ENCODE results near the gene NOTCH4. TPM values are rescaled to one million over a fixed set of nuclear protein-coding genes. Genes with fewer than 3 reads are reported as not detected.

NOTCH4 gene
- total and polyA plus RNA-seq, 2 of the 4 experiments (the other 2 are of a cell fraction), result 0.96 to 1.3 TPM

DNA sequence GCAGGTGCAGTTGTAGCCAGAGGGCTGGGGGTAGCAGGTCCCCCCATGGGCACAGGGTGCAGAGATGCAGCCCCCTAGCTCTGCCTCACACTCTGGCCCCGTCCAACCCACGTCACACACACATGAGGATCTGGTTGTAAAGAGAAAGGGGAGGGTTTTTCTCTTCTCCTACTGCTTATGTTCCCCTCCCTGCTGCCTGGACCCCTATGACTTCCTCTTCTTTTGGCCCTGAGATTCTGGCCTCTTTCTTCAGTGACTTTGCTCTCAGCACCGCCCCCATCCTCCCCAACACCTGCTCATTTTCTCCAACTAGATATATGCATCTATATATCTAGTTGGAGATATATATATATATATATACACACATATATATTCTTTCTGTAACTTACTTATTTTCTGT, 9.7 kb downstream of the NOTCH4 start:
- H2BK120ac ChIP-seq (ENCODE audit: low read depth, low read length), result no peak overlapping the region
- no peaks in the 10 kb centered on the region for H3K36me3 ChIP-seq (ENCODE audit: control insufficient read depth, insufficient read depth, low read length)
- H3K9ac ChIP-seq (ENCODE audit: low read depth, low read length), result no peak overlapping the region
- H4K20me1 ChIP-seq (ENCODE audit: insufficient read depth, low read length), result no peaks in the 10 kb centered on the region
- no peak for ATAC-seq (ENCODE audit: low read depth)
- no peaks in the 10 kb centered on the region for H3K9me1 ChIP-seq (ENCODE audit: insufficient read depth, low read length)
- POLR2A ChIA-PET (ENCODE audit: unreplicated experiment), result no interaction called here
- H3K9me3 ChIP-seq (ENCODE audit: control insufficient read depth, insufficient read depth, low read length), result no peaks in the 10 kb centered on the region
- no peak overlapping the region for H3K4me3 ChIP-seq (ENCODE audit: insufficient read depth, low read depth, low read length)
- H3K14ac ChIP-seq (replicated peaks; ENCODE audit: low read depth, low read length), result no peak overlapping the region
- TF ChIP-seq RCOR1 (IDR thresholded peaks at IDR 0.05; ENCODE audit: insufficient replicate concordance, low read length) (no peak), RFX5 (IDR thresholded peaks at IDR 0.05; ENCODE audit: low read depth, low read length) (no peak), POLR2A (IDR thresholded peaks at IDR 0.05; ENCODE audit: low read depth, low read length) (no peak), BHLHE40 (IDR thresholded peaks at IDR 0.05; ENCODE audit: low read depth, low read length) (no peak), NFE2L2 (IDR thresholded peaks at IDR 0.05; ENCODE audit: low read depth, low read length) (no peak), CEBPB (IDR thresholded peaks at IDR 0.05; ENCODE audit: low read depth, low read length) (no peak), SMC3 (IDR thresholded peaks at IDR 0.05; ENCODE audit: low read depth, low read length) (no peak), MAFK (IDR thresholded peaks at IDR 0.05; ENCODE audit: low read depth, low read length) (no peak), FOS (IDR thresholded peaks at IDR 0.05; ENCODE audit: low read depth, low read length) (no peak), RAD21 (IDR thresholded peaks at IDR 0.05; ENCODE audit: low read length) (no peak), MXI1 (IDR thresholded peaks at IDR 0.05; ENCODE audit: borderline replicate concordance, low read depth, low read length) (no peak), CHD1 (IDR thresholded peaks at IDR 0.05; ENCODE audit: low read depth, low read length) (no peak)
- TF ChIP-seq, protein P1, sequence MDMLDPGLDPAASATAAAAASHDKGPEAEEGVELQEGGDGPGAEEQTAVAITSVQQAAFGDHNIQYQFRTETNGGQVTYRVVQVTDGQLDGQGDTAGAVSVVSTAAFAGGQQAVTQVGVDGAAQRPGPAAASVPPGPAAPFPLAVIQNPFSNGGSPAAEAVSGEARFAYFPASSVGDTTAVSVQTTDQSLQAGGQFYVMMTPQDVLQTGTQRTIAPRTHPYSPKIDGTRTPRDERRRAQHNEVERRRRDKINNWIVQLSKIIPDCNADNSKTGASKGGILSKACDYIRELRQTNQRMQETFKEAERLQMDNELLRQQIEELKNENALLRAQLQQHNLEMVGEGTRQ (IDR thresholded peaks at IDR 0.05; ENCODE audit: low read depth, low read length), result no peak
- TF ChIP-seq, protein P2, sequence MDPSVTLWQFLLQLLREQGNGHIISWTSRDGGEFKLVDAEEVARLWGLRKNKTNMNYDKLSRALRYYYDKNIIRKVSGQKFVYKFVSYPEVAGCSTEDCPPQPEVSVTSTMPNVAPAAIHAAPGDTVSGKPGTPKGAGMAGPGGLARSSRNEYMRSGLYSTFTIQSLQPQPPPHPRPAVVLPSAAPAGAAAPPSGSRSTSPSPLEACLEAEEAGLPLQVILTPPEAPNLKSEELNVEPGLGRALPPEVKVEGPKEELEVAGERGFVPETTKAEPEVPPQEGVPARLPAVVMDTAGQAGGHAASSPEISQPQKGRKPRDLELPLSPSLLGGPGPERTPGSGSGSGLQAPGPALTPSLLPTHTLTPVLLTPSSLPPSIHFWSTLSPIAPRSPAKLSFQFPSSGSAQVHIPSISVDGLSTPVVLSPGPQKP (IDR thresholded peaks at IDR 0.05; ENCODE audit: borderline replicate concordance, low read depth, low read length), result no peak
- no peak overlapping the region for H3K23ac ChIP-seq (ENCODE audit: low read depth, low read length)
- intact Hi-C loops (cut with micrococcal nuclease) (no loop called here), in situ Hi-C loops (cut with MboI; ENCODE audit: low sequenced_read_pairs) (no loop called here), dilution Hi-C loops (cut with HindIII; ENCODE audit: low sequenced_read_pairs, unreplicated experiment) (no loop called here)
- no peak overlapping the region for H4K91ac ChIP-seq (ENCODE audit: insufficient read depth, low read depth, low read length)
- no peak overlapping the region for H2BK20ac ChIP-seq (ENCODE audit: low read depth, low read length)
- H3K27ac ChIP-seq (ENCODE audit: insufficient read depth, low read length), result no peak overlapping the region
- H3K4me1 ChIP-seq (ENCODE audit: control insufficient read depth, insufficient read depth, low read length), result no peaks in the 10 kb centered on the region
- H4K5ac ChIP-seq (ENCODE audit: low read depth, low read length), result no peak overlapping the region
- no CpG with 5 or more reads among the region's 3 CpGs for WGBS, 2 experiments (ENCODE audit: extremely low coverage in 2 of 2, insufficient read length in 1 of 2)
- no peak overlapping the region for H2AFZ ChIP-seq (replicated peaks; ENCODE audit: low read length, poor library complexity)
- H2AK5ac ChIP-seq (ENCODE audit: low read depth, low read length), result no peak overlapping the region
- H3K18ac ChIP-seq (ENCODE audit: low read depth, low read length), result no peak overlapping the region
- no peak overlapping the region for H3K56ac ChIP-seq (ENCODE audit: extremely low read depth, insufficient read depth, low read length)
- H3K4me2 ChIP-seq (ENCODE audit: low read depth, low read length), result no peak overlapping the region
- H3K79me1 ChIP-seq (ENCODE audit: low read depth in 1 of 2, low read length in 2 of 2), result no peaks in the 10 kb centered on the region
- H4K8ac ChIP-seq (ENCODE audit: low read depth in 2 of 2, low read length in 2 of 2), result no peak overlapping the region
- no peak for DNase-seq
- no peak overlapping the region for H2AK9ac ChIP-seq (replicated peaks; ENCODE audit: low read depth, low read length, poor library complexity)
- no peak overlapping the region for H3K4ac ChIP-seq (ENCODE audit: low read depth, low read length)
- no TSS peak for BruUV-seq (replicated peaks)
- H2BK15ac ChIP-seq (ENCODE audit: low read depth, low read length), result no peak overlapping the region
- H2BK5ac ChIP-seq (ENCODE audit: low read depth, low read length, poor library complexity, severe bottlenecking), result no peak overlapping the region
- peaks cover 25% of the 10 kb centered on the region for H3K27me3 ChIP-seq (ENCODE audit: control insufficient read depth, insufficient read depth, low read length)
- CTCF ChIA-PET, result no interaction called here
